Liver (tissue), 3 donors: ENCODE data around the gene NLRP5.

Source experiments
- CTCF ChIP-seq: fragments of 150-350 bp; IDR thresholded peaks from 2 replicates; pipeline ENCODE4 v1.5.1; 2017; ENCODE audit warnings: improper control_type of control experiment, low read depth, low read length; ENCODE audit not compliant: missing input control
- SP1 ChIP-seq: IDR thresholded peaks from 2 replicates; pipeline ENCODE4 v1.6.1; 2018; ENCODE audit warnings: antibody characterized with exemption, mild to moderate bottlenecking
- TAF1 ChIP-seq: conservative IDR thresholded peaks from 2 replicates; pipeline ENCODE4 v1.6.1; 2016; ENCODE audit warnings: antibody characterized with exemption, mild to moderate bottlenecking
- TF ChIP-seq, protein P1 (sequence below): IDR thresholded peaks from 2 replicates; pipeline ENCODE4 v1.6.1; 2016; ENCODE audit warnings: antibody characterized with exemption
- donor health status: healthy.
- donor health status: healthy.

DNA sequence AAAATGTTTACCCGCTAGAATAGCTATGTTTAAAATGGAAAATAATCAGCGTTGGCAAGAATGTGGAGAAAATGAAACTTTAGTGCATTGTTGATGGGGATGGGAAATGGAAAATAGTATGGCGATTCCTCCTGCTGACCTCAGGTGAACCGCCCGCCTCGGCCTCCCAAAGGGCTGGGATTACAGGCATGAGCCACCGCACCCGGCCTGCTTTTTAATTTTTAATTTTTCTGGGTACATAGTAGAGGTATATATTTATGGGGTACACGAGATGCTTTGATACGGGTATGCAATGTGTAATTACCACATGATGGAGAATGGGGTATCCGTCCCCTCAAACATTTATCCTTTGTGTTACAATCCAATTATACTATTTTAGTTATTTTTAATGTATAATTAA, 46.3 kb upstream of the NLRP5 start:
- TF ChIP-seq CTCF (no peak), TAF1 (no peak), SP1 (no peak)
- TF ChIP-seq, protein P1, sequence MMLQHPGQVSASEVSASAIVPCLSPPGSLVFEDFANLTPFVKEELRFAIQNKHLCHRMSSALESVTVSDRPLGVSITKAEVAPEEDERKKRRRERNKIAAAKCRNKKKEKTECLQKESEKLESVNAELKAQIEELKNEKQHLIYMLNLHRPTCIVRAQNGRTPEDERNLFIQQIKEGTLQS: no peak
